GM18508 (cell line): ENCODE data around the gene TMEM131.

Source experiments
- ATAC-seq: cut with Tn5 transposase; IDR thresholded peaks from one replicate; pipeline ENCODE4 v1.9.1; 2021; ENCODE audit warnings: moderate number of reproducible peaks; ENCODE audit not compliant: insufficient read depth, unreplicated experiment

TMEM131 gene

DNA sequence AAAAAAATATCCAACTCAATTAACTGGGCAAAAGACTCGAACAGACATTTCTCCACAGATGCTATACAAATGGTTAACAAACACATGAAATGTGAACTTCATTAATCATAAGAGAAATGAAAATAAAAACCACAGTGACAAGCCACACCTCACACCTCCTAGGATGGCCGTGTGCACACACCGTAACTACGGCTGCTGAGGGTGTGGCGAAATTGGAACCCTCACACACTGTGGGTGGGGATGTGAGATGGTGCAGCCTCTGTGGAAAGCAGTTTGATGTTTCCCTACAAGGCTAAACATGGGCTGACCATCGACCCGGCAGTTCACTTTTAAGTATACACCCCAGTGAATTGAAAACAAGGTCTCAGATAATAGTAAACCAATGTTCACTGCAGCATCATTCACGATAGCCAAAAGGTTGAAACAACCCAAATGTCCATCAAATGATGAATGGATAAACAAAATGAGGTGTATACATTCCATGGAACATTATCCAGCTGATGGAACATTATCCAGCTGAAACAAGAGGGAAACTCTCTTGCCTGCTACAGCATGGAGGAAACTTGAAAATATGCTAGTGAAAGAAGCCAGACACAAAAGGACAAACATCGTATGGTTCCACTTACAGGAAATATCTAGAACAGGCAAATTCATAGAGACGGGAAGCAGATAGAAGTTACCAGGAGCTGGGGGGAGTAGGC is 250.1 kb downstream of the TMEM131 start:
- no peak for ATAC-seq

- ATAC-seq, result no peak
Measured at GRCh38 chr2:97743913-97744312, 251.8 kb downstream of the TMEM131 start.

DNA sequence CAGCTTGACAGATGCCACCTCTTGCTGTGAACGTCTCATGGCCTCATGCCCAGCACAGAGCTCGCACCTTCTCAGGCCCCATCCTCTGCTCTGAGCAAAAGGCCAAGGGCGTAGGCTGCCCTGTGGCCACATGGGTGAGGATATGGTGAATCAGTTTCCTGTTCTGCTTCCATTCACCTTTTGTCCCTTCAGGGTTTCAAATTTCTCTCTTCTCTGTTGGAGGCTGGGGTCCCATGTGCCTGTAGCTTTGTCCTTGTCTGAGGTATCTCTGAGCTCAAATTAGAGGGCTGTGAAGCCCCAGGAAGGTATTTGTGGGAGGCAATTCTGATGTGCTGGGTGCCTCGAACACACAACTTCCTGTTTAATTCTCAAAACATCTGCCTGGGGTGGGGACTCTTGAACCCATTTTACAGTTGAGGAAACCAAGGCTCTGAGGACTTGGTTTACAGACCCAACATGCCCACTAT is 253.3 kb downstream of the TMEM131 start:
- ATAC-seq, result no peak

DNA sequence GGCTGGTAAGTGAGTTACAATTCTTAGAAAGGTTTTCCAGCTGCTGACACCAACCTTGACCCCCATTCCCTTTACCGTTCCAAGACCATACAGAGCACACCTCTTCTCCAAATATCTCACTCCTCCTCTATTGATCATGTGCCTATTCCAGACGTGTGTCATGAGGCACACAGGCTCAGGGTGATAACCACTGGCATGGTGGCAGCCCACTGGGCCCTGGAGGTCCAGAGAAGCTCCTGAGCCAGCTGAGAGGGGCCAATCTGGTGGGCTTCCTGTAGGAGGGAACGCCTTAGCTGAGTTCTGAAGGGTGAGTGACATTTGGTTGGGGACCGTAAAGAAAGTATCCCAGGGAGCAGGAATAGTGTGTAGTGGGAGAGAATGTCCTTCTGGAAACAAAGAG is 254.1 kb downstream of the TMEM131 start:
- ATAC-seq, result no peak

DNA sequence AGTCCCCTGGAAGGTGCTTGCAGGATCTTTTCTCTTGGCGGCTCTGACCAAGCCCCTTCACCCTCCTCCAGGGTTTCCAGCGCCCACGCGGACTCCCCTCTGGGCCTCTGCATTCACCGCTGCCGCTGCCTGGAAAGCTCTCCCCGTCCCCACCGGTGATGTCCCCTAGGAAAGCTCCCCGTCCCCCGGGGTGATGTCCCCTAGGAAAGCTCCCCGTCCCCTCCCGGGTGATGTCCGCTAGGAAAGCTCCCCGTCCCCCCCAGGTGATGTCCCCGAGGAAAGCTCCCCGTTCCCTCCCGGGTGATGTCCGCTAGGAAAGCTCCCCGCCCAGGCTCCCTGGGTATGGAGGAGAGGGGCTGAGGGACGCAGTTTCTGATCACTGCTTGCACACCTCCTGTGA is 254.5 kb downstream of the TMEM131 start:
- no peak for ATAC-seq

DNA sequence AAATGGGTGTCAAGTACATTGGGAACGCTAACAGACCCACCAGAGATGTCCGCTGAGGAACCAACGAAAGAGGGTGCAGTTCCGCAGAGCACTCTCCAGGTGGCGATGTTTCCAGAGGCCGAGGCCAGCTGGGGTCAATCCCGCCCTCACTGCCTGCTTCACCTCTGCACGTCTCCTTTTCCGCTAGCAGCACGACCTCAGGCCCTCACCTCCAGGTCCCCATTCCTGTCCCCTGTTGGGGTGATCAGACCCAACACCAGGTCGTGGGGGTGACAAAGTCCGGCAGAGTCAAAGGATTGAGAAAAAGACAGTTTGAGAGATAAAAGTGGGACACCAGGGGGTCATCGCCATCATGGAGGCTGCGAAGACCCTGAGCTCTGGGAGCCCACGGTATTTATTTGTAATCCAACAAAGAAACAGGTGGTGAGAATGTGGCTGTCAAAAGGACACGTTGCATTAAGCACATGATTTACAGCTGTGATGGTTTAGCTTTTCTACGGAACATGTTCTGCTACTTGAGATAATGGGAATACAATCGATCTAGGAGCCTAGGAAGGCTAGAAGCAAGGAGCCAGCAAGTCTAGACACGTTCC is 255.1 kb downstream of the TMEM131 start:
- no peak for ATAC-seq

GRCh38 chr2:97739893-97740245 is 255.9 kb downstream of the TMEM131 start:
- no peak for ATAC-seq

DNA sequence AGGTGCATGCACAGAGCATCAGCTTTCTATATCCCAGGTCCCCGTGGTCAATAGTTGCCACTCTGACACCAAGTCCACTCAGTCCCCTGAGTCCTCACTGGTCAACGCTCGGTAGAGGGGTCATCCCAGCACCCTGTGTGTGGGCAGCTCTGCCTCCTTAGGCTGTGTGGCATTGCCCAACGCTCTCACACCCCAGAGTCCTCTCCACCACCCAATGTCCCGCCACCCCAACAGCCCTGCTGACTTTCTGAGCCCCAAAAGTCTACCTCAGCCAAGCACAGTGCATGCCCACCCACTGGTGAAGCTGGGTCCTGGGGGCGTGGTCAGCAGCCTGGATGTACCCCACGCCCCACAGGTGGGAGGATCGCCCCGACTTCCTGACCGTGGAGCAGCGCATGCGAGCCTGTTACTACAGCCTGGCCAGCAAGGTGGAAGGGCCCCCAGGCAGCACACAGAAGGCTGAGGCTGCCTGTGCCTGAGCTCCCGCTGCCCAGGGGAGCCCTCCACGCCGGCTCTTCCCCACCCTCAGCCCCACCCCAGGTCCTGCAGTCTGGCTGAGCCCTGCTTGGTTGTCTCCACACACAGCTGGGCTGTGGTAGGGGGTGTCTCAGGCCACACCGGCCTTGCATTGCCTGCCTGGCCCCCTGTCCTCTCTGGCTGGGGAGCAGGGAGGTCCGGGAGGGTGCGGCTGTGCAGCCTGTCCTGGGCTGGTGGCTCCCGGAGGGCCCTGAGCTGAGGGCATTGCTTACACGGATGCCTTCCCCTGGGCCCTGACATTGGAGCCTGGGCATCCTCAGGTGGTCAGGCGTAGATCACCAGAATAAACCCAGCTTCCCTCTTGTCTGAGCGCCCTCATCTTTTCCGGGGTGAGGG is 256.5 kb downstream of the TMEM131 start:
- ATAC-seq, result no peak

DNA sequence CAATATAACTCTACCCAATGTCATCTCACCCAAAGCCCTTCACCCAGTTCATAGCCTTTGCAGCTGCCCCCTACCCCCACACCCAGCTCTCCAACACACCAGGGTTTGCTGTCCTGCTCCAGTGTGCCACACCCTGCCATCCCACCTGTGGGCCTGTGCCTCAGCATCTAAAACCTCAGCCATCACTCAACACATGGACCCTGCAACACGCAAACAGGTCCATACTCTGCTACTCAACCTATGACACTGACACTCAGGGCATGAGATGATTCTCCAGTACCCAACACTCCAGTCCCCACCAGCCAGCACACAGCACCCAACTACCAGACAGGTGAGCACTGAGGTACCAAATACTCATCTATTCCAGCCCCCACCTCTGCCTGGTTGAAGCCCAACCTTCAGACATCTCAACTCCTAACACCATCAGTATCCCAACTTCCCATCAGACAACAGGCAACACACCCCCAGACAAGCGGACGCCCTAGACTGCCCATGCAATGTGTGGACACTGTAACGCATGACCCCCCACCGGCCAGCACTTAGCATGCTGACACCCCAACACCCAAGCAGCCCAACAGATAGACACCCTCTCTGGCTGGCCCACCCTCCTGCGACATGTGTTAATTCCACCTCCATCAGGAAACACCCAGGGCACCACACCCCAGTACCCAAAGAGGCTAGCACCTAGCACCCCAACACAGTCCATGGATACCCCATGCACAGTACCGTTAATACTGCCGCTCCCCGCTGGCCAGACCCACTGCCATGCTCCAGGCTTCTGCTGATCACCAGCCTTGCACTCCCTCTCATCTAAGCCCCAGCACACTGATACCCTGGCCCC is 257.3 kb downstream of the TMEM131 start:
- no peak for ATAC-seq

- no peak for ATAC-seq
Measured at GRCh38 chr2:97737421-97738178, 258.1 kb downstream of the TMEM131 start.

GRCh38 chr2:97736608-97737330 is 259.0 kb downstream of the TMEM131 start:
- ATAC-seq, result no peak

DNA sequence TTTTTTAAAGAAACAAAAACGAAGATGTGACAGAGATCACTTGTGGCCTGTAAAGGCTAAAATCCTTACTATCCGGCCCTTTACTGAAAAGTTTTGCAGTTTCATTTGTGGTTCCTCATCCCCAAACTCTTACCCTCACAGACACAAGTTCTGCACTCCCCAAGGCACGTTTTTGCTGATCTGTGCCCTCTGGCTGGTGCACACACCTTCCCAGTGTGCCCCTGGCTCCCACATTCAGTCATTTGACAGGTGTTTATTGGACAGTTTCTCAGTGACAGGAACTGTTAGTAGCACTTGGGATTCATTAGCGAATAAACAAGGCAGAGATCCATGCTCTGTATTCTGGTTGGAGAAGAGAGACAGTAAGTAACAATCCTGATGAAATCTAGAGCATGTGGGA is 259.6 kb downstream of the TMEM131 start:
- no peak for ATAC-seq

GRCh38 chr2:97735161-97735561 is 260.6 kb downstream of the TMEM131 start:
- ATAC-seq, result no peak

DNA sequence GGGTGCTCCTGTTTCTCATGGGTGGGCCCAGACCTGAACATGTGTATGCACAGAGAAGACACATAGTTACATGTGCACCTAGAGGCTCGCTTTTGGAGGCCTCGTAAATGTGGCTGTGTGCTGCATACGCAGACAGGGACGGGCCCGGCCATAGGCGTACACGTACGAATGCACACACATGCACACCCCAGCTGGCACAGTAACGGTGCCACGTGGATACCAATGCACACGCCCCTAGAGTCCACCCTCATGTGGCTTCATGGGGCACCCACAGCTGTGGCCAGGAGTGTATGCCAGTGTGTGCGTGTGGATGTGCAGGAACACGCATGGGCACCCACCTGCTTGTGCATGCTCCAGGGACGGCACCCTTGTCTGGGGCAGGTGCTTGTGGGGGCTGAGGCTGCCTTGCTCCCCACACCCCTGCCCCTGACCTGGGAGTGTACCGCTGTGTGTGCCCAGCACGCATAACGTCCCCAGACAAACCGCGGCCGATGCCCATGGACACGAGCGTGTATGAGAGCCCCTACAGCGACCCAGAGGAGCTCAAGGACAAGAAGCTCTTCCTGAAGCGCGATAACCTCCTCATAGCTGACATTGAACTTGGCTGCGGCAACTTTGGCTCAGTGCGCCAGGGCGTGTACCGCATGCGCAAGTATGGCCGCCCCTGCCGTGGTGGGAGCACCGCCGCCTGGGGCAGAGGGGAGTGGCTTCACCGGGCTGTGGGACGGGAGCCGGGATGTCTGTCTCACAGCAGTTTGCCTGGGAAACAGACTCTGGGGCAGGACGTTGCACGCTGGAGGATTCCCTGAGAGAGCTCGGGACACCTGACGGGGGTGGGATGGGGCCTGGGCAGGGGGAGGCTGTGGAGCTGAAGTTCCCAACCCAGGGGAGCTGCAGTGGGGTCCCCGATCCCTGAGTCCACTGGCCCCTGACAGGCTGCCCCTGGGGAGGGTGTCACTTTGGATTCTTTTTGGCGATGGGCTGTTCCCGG is 261.4 kb downstream of the TMEM131 start:
- no peak for ATAC-seq

DNA sequence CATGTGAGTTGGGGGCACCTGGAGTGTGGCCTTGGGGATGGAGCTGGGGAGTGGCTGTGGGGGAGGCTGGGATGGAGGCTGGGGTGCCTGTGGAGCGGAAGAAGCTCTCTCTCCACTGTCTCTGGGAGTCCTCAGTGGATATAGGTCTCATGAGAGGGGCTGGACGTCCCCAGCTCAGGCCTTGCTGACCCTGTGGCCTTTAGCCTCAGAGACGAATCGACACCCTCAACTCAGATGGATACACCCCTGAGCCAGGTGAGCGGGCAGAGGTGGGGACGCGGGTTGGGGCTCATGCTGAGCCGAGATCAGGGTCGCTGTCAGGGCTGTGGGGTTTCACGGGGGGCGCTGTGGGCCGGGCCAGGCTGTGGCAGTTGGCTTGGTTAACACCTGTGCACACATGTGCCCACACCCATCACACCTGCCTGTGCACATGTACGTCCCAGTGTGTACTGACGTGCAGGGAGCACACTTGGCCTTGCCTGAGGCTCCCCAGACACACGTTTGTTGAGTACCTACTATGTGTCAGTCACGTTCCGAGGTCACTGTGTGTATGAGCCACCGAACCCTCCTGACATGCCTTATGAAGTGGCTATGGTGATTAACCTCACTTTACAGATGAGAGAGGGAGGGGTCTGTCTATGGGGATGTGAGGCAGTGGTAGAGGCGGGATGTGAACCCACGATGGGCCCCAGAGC is 262.3 kb downstream of the TMEM131 start:
- ATAC-seq, result no peak

GRCh38 chr2:97732436-97733340 is 263.1 kb downstream of the TMEM131 start:
- ATAC-seq, result no peak
